ENCODE results near the gene IL21R.

IL21R gene

DNA sequence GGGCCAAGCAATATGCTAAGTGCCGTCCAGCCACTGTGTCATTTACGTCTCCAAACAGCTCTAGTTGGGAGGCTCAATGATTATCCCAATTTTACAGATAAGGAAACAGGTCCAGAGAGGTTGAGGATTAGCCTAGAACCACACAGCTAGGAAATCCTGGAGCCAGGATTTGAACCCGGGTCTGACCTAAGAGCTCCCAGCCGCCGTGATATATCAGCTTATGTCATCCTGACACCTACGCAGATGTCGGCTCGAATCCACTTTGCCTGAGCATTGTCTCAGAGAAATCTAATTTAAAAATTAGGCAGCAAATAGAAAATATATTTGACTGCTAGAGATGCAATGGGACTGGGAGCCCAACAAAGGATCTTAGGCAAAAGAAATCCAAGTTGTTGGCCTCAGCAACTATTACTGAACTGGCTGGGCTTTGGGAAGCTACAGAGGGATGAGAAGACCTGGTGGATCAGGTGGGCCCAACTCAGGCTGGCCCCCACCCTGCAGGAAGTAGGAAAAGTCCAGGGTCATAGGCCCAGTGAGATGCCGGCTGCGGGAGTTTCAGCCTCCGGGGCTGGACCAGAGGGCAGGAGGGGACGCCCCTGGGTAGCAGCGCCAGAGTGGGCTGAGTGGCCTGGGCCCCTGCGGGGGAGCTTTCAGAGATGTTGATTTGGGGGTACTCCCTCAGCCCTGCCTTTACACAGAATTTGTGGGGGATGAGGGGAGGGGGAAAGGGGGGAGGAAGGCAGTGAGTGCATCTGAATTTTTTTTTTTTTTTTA lies 35.1 kb upstream of the IL21R start:
- DNase-seq (ENCODE audit: low read depth in 2 of 2): peak; percentile 19 to 30
- TF ChIP-seq, protein P1, sequence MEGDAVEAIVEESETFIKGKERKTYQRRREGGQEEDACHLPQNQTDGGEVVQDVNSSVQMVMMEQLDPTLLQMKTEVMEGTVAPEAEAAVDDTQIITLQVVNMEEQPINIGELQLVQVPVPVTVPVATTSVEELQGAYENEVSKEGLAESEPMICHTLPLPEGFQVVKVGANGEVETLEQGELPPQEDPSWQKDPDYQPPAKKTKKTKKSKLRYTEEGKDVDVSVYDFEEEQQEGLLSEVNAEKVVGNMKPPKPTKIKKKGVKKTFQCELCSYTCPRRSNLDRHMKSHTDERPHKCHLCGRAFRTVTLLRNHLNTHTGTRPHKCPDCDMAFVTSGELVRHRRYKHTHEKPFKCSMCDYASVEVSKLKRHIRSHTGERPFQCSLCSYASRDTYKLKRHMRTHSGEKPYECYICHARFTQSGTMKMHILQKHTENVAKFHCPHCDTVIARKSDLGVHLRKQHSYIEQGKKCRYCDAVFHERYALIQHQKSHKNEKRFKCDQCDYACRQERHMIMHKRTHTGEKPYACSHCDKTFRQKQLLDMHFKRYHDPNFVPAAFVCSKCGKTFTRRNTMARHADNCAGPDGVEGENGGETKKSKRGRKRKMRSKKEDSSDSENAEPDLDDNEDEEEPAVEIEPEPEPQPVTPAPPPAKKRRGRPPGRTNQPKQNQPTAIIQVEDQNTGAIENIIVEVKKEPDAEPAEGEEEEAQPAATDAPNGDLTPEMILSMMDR (IDR thresholded peaks at IDR 0.05; ENCODE audit: low read depth, low read length): no peak
- no peak overlapping the region for H3K4me3 ChIP-seq (replicated peaks in 1 of 2; ENCODE audit: low read depth in 2 of 2, low read length in 2 of 2)

DNA sequence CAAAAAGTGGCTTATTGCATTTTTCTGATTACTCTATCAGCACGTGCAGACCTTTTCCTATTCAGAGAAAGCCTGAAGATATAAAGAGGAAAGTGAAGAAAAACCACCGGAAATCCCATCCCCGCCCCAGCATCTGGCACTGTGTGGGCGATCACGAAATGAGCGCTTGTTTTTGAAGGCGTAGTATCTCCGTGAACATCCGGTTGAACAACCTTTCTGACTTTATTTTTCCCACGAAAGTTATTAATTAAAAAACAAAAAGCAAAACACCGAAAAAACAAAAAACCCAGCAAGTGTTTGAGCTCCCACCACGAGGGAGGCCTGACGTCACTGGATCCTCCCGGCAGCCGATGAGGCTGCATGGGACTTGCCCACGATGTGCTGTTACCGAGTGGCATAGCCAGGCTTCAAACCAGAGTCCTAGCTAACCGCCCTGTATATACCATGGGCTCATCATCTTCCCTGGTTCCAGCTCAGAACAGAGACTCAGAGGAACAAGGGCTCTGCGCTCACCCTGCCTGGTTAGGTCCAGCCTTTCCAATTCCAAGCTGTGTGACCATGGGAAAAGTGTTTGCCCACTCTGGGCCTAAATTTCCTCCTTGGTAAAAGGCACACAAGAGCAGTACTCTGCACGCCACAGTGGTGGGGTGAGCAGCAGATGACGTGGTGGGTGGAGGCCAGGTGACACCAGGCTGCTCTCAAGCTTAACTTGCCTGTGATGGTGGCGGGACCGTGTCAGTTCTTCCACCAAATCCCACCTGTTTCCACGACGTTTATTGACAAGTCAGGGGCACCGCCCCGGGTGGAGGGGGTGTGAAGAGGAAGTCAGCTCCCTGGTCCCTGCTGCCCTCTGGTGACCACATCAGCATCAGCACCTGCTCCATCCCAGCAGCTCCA lies 34.3 kb upstream of the IL21R start:
- TF ChIP-seq, protein P1 (IDR thresholded peaks at IDR 0.05; ENCODE audit: low read depth, low read length): peak; percentile 88
- DNase-seq (ENCODE audit: low read depth in 2 of 2): peak; percentile 81 to 82
- peak overlapping the region in 1 of 2 donors; percentile 16 for H3K4me3 ChIP-seq (replicated peaks in 1 of 2; ENCODE audit: low read depth in 2 of 2, low read length in 2 of 2)

DNA sequence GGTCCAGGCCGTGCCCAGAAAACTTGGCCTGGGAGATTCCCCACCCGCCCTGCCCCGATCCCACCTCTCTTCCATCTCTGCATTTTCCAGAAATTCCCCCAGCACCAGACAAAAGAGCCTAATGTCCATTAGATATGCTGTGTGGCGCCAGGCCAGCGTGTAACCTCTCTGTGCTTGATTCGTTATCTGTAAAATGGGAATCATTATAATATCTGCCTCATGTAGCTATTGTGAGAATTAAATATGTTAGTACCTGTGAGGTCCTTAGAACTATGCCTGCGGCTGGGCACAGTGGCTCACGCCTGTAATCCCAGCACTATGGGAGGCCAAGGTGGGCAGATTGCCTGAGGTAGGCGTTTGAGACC lies 33.6 kb upstream of the IL21R start:
- H3K4me3 ChIP-seq (replicated peaks in 1 of 2; ENCODE audit: low read depth in 2 of 2, low read length in 2 of 2): no peak overlapping the region
- TF ChIP-seq, protein P1 (IDR thresholded peaks at IDR 0.05; ENCODE audit: low read depth, low read length): no peak
- DNase-seq (ENCODE audit: low read depth in 2 of 2): no peak

DNA sequence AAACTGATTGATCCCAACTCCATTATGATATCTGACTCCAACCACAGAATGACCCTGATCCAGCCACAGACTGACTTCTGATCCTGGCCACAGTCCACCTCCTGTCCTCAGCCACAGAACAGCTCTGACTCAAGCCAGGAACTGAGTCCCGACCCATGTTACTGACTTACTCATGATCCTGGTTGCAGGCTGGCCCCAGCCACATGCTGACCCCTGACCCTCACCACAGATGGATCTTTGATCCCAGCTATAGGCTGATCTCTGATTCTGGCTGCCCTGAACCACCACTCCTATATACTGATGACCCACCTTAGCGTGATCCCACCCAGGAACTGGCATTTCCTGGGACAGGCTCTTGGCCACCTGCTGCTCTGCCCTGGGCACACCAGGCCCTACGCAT lies 32.2 kb upstream of the IL21R start:
- TF ChIP-seq, protein P1 (IDR thresholded peaks at IDR 0.05; ENCODE audit: low read depth, low read length): no peak
- no peak overlapping the region for H3K4me3 ChIP-seq (replicated peaks in 1 of 2; ENCODE audit: low read depth in 2 of 2, low read length in 2 of 2)
- DNase-seq (ENCODE audit: low read depth in 2 of 2): peak in 1 of 2 donors; percentile 35

DNA sequence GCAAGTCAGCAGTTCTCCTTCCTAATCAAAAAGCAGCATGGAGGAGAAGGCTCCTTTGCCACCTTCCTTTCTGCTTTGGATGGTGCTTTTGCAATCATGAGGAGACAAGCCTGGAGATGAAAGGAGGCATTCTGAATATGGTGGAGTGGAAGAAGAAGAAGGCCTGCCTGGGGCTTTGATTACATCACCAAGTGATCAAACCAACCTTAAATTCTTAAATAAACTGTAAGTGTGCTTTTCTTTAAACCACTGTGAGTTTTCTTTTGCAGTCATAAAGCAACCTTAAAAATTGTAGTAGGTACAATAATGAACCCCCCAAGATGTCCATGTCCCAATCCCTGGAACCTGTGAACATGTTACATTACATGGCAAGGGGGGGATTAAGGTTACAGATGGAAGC lies 31.7 kb upstream of the IL21R start:
- no peak overlapping the region for H3K4me3 ChIP-seq (replicated peaks in 1 of 2; ENCODE audit: low read depth in 2 of 2, low read length in 2 of 2)
- TF ChIP-seq, protein P1 (IDR thresholded peaks at IDR 0.05; ENCODE audit: low read depth, low read length): no peak

DNA sequence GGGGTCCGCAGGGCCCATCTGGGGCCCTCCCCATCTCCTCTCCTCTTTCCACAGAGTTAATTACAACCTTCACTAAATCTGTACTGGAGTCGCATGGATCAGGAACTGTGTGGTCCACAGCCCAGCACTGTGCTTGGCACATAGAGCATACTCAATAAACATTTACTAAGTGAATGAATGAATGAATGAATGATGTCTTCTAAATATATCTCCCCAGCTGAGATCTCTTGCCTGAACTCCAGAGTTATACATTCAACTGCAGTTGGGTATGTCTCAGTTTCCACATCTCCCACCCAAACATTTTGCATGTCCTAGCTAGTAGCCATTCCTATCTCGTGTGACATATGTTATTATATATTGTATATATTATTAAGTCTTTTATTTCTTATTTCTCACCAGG lies 28.7 kb upstream of the IL21R start:
- TF ChIP-seq, protein P1 (IDR thresholded peaks at IDR 0.05; ENCODE audit: low read depth, low read length): no peak
- no peak overlapping the region for H3K4me3 ChIP-seq (replicated peaks in 1 of 2; ENCODE audit: low read depth in 2 of 2, low read length in 2 of 2)
- no peak for DNase-seq (ENCODE audit: low read depth in 2 of 2)

More for the DNA sequence above, 31.7 kb upstream of the IL21R start:
- no peak for DNase-seq (ENCODE audit: low read depth in 2 of 2)

Data from cardiac fibroblast (primary cell).